Tibial nerve (tissue), 4 donors: ENCODE measurements around the gene CCDC91.

Experiments used
- EP300 ChIP-seq, 2 donors: sonication (generic); formaldehyde crosslinking; IDR thresholded peaks; one replicate each; pipeline ENCODE4 v1.6.1; 2017; ENCODE audit warnings: antibody characterized with exemption in 2 of 2, mild to moderate bottlenecking in 1 of 2
- TF ChIP-seq, protein P1 (sequence below), 5 experiments: fragments of 200-600 bp in 3 of 5; fragments of 450-650 bp in 2 of 5; sonication (generic) in 3 of 5; IDR thresholded peaks; one replicate each; pipeline ENCODE4 v1.5.1; 2016 to 2019; ENCODE audit warnings: antibody characterized with exemption in 5 of 5, mild to moderate bottlenecking in 3 of 5, moderate library complexity in 2 of 5

DNA sequence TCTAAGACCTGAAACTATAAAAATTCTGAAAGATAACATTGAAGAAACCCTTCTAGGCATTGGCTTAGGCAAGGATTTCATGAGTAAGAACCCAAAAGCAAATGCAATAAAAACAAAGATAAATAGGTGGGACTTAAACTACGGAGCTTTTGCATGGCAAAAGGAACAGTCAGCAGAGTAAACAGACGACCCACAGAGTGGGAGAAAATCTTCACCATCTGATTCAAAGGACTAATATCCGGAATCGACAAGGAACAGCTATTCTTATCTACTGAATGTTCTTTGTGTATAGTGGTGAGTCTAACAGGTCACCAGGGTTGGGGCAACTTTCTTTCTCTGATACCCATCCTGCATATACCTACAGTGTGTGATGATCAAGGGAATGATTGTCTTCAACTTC, 198.6 kb downstream of the CCDC91 start:
- TF ChIP-seq, protein P1, sequence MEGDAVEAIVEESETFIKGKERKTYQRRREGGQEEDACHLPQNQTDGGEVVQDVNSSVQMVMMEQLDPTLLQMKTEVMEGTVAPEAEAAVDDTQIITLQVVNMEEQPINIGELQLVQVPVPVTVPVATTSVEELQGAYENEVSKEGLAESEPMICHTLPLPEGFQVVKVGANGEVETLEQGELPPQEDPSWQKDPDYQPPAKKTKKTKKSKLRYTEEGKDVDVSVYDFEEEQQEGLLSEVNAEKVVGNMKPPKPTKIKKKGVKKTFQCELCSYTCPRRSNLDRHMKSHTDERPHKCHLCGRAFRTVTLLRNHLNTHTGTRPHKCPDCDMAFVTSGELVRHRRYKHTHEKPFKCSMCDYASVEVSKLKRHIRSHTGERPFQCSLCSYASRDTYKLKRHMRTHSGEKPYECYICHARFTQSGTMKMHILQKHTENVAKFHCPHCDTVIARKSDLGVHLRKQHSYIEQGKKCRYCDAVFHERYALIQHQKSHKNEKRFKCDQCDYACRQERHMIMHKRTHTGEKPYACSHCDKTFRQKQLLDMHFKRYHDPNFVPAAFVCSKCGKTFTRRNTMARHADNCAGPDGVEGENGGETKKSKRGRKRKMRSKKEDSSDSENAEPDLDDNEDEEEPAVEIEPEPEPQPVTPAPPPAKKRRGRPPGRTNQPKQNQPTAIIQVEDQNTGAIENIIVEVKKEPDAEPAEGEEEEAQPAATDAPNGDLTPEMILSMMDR (IDR thresholded peaks at IDR 0.05), result no peak
- no peak for TF ChIP-seq EP300 (IDR thresholded peaks at IDR 0.05)
